Measurements from ENCODE around the gene AGBL4.

DNA sequence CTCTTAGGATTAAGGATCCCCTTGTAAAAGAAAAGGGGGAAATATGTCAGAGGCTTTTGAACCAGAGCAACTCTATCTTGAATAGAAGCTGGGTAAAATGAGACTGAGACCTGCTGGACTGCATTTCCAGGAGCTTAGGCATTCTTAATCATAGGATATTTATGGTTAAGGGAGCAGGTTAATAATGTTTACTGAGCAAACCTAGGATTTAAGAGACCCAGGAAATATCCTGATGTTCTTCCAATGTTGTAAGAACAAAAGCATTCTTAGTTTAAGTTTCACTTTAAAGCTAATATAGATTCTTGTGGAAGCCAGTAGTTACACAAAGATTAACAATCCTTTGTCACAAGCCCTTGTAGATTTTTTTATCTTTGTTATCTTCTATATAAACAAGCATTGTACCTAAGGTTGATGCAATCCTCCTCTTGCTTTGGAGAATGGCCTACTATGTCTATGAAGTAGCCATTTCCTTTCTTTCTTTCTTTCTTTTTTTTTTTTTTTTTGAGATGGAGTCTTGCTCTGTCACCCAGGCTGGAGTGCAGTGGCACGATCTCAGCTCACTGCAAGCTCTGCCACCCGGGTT, 676.9 kb downstream of the AGBL4 start:
- TF ChIP-seq, protein P1, sequence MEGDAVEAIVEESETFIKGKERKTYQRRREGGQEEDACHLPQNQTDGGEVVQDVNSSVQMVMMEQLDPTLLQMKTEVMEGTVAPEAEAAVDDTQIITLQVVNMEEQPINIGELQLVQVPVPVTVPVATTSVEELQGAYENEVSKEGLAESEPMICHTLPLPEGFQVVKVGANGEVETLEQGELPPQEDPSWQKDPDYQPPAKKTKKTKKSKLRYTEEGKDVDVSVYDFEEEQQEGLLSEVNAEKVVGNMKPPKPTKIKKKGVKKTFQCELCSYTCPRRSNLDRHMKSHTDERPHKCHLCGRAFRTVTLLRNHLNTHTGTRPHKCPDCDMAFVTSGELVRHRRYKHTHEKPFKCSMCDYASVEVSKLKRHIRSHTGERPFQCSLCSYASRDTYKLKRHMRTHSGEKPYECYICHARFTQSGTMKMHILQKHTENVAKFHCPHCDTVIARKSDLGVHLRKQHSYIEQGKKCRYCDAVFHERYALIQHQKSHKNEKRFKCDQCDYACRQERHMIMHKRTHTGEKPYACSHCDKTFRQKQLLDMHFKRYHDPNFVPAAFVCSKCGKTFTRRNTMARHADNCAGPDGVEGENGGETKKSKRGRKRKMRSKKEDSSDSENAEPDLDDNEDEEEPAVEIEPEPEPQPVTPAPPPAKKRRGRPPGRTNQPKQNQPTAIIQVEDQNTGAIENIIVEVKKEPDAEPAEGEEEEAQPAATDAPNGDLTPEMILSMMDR (IDR thresholded peaks at IDR 0.05 in 8 of 11, conservative IDR thresholded peaks at IDR 0.05 in 3 of 11): no peak
- TF ChIP-seq POLR2AphosphoS5 (IDR thresholded peaks at IDR 0.05) (no peak), POLR2A (IDR thresholded peaks at IDR 0.05) (no peak)
